CD14-positive monocyte (primary cell): ENCODE results near the gene GSK3A. TPM values are rescaled to one million over a fixed set of nuclear protein-coding genes. Genes with fewer than 3 reads are reported as not detected.

Source experiments
- DNase-seq, 3 donors: peaks; one replicate each; pipeline ENCODE4 v3.0.0-alpha.2; 2011 to 2022
- H2AFZ ChIP-seq: 2 replicates; pipeline ENCODE4 v1.6.0; 2012; ENCODE audit warnings: mild to moderate bottlenecking, low read depth, low read length, inconsistent platforms; ENCODE audit not compliant: insufficient read depth, poor library complexity, severe bottlenecking
- H3K27ac ChIP-seq, 2 donors: 1 replicate in 1 of 2; 2 replicates in 1 of 2; pipeline ENCODE4 v1.5.1; 2012 to 2013; ENCODE audit warnings: low read length in 2 of 2, control low read depth in 1 of 2, inconsistent platforms in 1 of 2, low read depth in 1 of 2, mild to moderate bottlenecking in 1 of 2
- H3K27me3 ChIP-seq, 2 donors: one replicate each; pipeline versions ENCODE4 v1.6.0 to v1.6.1; 2011 to 2013; ENCODE audit warnings: low read length in 2 of 2; ENCODE audit not compliant: control insufficient read depth in 2 of 2, insufficient read depth in 2 of 2
- H3K36me3 ChIP-seq, 2 donors: replicated peaks in 1 of 2; 1 replicate in 1 of 2; 2 replicates in 1 of 2; pipeline versions ENCODE4 v1.5.1 to v1.6.1; 2012 to 2013; ENCODE audit warnings: low read length in 2 of 2, control low read depth in 1 of 2, inconsistent platforms in 1 of 2, mild to moderate bottlenecking in 1 of 2; ENCODE audit not compliant: insufficient read depth in 2 of 2, control insufficient read depth in 1 of 2
- H3K4me1 ChIP-seq, 2 donors: 1 replicate in 1 of 2; 2 replicates in 1 of 2; pipeline versions ENCODE4 v1.5.1 to v1.6.1; 2012 to 2013; ENCODE audit warnings: low read length in 2 of 2, control low read depth in 1 of 2, inconsistent platforms in 1 of 2, mild to moderate bottlenecking in 1 of 2, moderate library complexity in 1 of 2; ENCODE audit not compliant: insufficient read depth in 2 of 2, control insufficient read depth in 1 of 2
- H3K4me2 ChIP-seq: replicated peaks from 2 replicates; pipeline ENCODE3; 2012; ENCODE audit warnings: low read length, moderate library complexity, mild to moderate bottlenecking; ENCODE audit not compliant: poor library complexity, severe bottlenecking; ENCODE audit errors: extremely low read depth
- H3K4me3 ChIP-seq, 3 experiments: fragments of 200-600 bp in 1 of 3; sonication (generic) in 1 of 3; replicated peaks in 1 of 3; 1 replicate in 2 of 3; 2 replicates in 1 of 3; pipeline ENCODE4 v1.5.1; 2011 to 2013; ENCODE audit warnings: low read length in 3 of 3, mild to moderate bottlenecking in 3 of 3, control low read depth in 2 of 3, low read depth in 2 of 3, inconsistent platforms in 1 of 3, moderate library complexity in 1 of 3
- H3K79me2 ChIP-seq: 2 replicates; pipeline ENCODE4 v1.6.0; 2012; ENCODE audit warnings: mild to moderate bottlenecking, control low read depth, inconsistent platforms, low read length, moderate library complexity; ENCODE audit not compliant: insufficient read depth
- H3K9ac ChIP-seq: 2 replicates; pipeline ENCODE4 v1.6.0; 2017; ENCODE audit warnings: low read length, mild to moderate bottlenecking; ENCODE audit not compliant: insufficient read depth, poor library complexity, severe bottlenecking
- H3K9me3 ChIP-seq, 2 donors: replicated peaks in 1 of 2; 1 replicate in 1 of 2; 2 replicates in 1 of 2; pipeline versions ENCODE4 v1.5.1 to v1.6.1; 2012 to 2013; ENCODE audit warnings: low read length in 2 of 2, control low read depth in 1 of 2; ENCODE audit not compliant: control insufficient read depth in 1 of 2, insufficient read depth in 1 of 2
- H4K20me1 ChIP-seq: 2 replicates; pipeline ENCODE4 v1.6.0; 2012; ENCODE audit warnings: mild to moderate bottlenecking, low read length, control low read depth, moderate library complexity; ENCODE audit not compliant: insufficient read depth
- H3K27ac Mint-ChIP-seq, 7 donors: one replicate each; pipeline ENCODE4 v1.8.0; 2020; ENCODE audit warnings: mild to moderate bottlenecking in 7 of 7, mixed read lengths in 7 of 7, moderate library complexity in 6 of 7, inconsistent platforms in 2 of 7
- H3K27me3 Mint-ChIP-seq, 3 donors: one replicate each; pipeline ENCODE4 v1.8.0; 2021 to 2022; ENCODE audit warnings: low read depth in 3 of 3, mild to moderate bottlenecking in 3 of 3, mixed read lengths in 3 of 3, moderate library complexity in 3 of 3, inconsistent platforms in 1 of 3
- H3K36me3 Mint-ChIP-seq, 2 donors: one replicate each; pipeline ENCODE4 v1.8.0; 2020; ENCODE audit warnings: mixed read lengths in 2 of 2, inconsistent platforms in 1 of 2, mild to moderate bottlenecking in 1 of 2
- H3K4me1 Mint-ChIP-seq: one replicate; pipeline ENCODE4 v1.8.0; 2020; ENCODE audit warnings: mild to moderate bottlenecking, mixed read lengths
- H3K4me3 Mint-ChIP-seq, 2 donors: one replicate each; pipeline ENCODE4 v1.8.0; 2020; ENCODE audit warnings: mild to moderate bottlenecking in 2 of 2, mixed read lengths in 2 of 2, moderate library complexity in 1 of 2
- H3K9me3 Mint-ChIP-seq, 7 donors: one replicate each; pipeline ENCODE4 v1.8.0; 2020 to 2022; ENCODE audit warnings: mixed read lengths in 7 of 7, mild to moderate bottlenecking in 6 of 7, moderate library complexity in 6 of 7, inconsistent platforms in 2 of 7
- WGBS: methylation state at CpG from one replicate; pipeline ENCODE4 v1.1.5; 2013; ENCODE audit warnings: missing lambda C conversion rate; ENCODE audit not compliant: insufficient coverage; 5-methylcytosine and 5-hydroxymethylcytosine counted together
- intact Hi-C, 2 donors: fragments of 100-400 bp; cut with micrococcal nuclease; formaldehyde crosslinking; loops; one replicate each; pipeline versions ENCODE4 v1.15.0 to v1.15.1; 2023
- polyA plus RNA-seq, 3 donors: library from polyadenylated mRNA; depleted of rRNA in 1 of 3; unstranded in 2 of 3; stranded (reverse) in 1 of 3; fragments of 300-500 nt in 2 of 3; fragments of >200 nt in 1 of 3; fragmentation: Illumina TruSeq in 2 of 3; gene quantifications; 1 replicate in 2 of 3; 2 replicates in 1 of 3; pipeline ENCODE4 v1.2.3, GENCODE V29; 2012 to 2021
- TF ChIP-seq, protein P1 (sequence below): fragments of 200-600 bp; IDR thresholded peaks from one replicate; pipeline ENCODE4 v1.8.0; 2022; ENCODE audit warnings: antibody characterized with exemption, mild to moderate bottlenecking

Gene GSK3A
- polyA plus RNA-seq, 3 donors = 12.3 to 47.2 (median 14.9) TPM

DNA sequence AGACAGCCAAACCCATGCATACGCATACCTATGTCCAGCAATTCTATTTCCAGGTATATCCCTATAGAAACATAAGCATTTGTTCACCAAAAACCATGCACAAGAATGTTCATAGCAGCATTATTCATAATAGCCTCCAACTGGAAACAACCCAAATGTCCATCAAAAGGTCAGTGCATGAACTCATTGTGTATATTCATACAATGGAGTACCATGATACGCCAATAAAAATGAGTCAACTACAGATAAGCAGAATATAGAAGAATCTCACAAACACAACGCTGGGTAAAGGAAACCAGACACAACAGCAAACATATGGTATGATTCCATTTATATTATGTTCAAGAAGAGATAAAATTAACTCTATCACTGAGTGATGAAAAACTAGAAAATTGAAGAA lies 48.7 kb downstream of the GSK3A start:
- 100% methylated on average over 1 of the region's 3 CpGs for WGBS
- Histone ChIP-seq H3K4me1 (peaks cover 42 to 51% of the 10 kb centered on the region in 2 donors), H3K27ac (no peak overlapping the region), H2AFZ (no peak overlapping the region), H3K79me2 (peaks cover 9% of the 10 kb centered on the region), H4K20me1 (no peaks in the 10 kb centered on the region), H3K9me3 (peaks cover 0 to 7% of the 10 kb centered on the region in 2 donors), H3K36me3 (peaks cover 3 to 7% of the 10 kb centered on the region in 2 donors), H3K9ac (no peak overlapping the region), H3K4me3 (no peak overlapping the region), H3K4me2 (no peak overlapping the region), H3K27me3 (no peaks in the 10 kb centered on the region)
- intact Hi-C loops = loop anchor here in 1 of 2 donors (10.0 kb wide), 1 partner anchor 91 kb away; no protein-coding TSS in a partner anchor
- H3K4me3 Mint-ChIP-seq = no peak overlapping the region
- no peak for DNase-seq
- H3K36me3 Mint-ChIP-seq = peaks cover 19 to 26% of the 10 kb centered on the region in 2 donors
- peaks cover 3 to 7% (median 4%) of the 10 kb centered on the region in 3 donors for H3K27me3 Mint-ChIP-seq
- H3K27ac Mint-ChIP-seq = no peak overlapping the region
- peaks cover 56% of the 10 kb centered on the region for H3K4me1 Mint-ChIP-seq
- TF ChIP-seq, protein P1, sequence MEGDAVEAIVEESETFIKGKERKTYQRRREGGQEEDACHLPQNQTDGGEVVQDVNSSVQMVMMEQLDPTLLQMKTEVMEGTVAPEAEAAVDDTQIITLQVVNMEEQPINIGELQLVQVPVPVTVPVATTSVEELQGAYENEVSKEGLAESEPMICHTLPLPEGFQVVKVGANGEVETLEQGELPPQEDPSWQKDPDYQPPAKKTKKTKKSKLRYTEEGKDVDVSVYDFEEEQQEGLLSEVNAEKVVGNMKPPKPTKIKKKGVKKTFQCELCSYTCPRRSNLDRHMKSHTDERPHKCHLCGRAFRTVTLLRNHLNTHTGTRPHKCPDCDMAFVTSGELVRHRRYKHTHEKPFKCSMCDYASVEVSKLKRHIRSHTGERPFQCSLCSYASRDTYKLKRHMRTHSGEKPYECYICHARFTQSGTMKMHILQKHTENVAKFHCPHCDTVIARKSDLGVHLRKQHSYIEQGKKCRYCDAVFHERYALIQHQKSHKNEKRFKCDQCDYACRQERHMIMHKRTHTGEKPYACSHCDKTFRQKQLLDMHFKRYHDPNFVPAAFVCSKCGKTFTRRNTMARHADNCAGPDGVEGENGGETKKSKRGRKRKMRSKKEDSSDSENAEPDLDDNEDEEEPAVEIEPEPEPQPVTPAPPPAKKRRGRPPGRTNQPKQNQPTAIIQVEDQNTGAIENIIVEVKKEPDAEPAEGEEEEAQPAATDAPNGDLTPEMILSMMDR = no peak
- peaks cover 3 to 18% (median 12%) of the 10 kb centered on the region in 7 donors for H3K9me3 Mint-ChIP-seq

DNA sequence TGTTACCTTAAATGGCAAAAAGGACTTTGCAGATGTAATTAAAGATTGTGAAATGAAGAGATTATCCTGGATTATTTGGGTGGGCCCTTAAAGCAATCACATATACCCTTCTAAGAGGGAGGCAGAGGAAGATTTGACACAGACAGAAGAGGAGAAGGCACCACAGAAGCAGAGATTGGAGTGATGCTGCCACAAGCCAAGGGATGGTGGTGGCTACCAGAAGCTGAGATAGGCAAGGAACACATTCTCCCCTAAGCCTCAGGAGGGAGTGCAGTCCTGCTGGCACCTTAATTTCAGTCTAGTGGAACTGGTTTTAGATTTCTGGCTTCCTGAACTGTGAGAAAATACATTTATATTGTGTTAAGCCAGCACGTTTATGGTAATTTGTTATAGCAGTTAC lies 49.1 kb downstream of the GSK3A start:
- Mint-ChIP-seq H3K4me3 (no peak overlapping the region), H3K27me3 (peaks cover 3 to 7% (median 4%) of the 10 kb centered on the region in 3 donors), H3K4me1 (peaks cover 54% of the 10 kb centered on the region), H3K9me3 (peaks cover 3 to 19% (median 12%) of the 10 kb centered on the region in 7 donors), H3K27ac (peak overlapping the region in 2 of 7 donors; percentile 38 to 61), H3K36me3 (peaks cover 17 to 23% of the 10 kb centered on the region in 2 donors)
- H3K36me3 ChIP-seq = peaks cover 0 to 2% of the 10 kb centered on the region in 2 donors
- H3K4me2 ChIP-seq = no peak overlapping the region
- TF ChIP-seq, protein P1 = no peak
- H3K27ac ChIP-seq = no peak overlapping the region
- no peaks in the 10 kb centered on the region for H3K27me3 ChIP-seq
- H3K4me1 ChIP-seq = peaks cover 38 to 48% of the 10 kb centered on the region in 2 donors
- H4K20me1 ChIP-seq = no peaks in the 10 kb centered on the region
- peaks cover 4% of the 10 kb centered on the region for H3K79me2 ChIP-seq
- no CpG with 5 or more reads among the region's 1 CpG for WGBS
- intact Hi-C loops = loop anchor here in 1 of 2 donors (10.0 kb wide), 1 partner anchor 92 kb away; no protein-coding TSS in a partner anchor
- no peak overlapping the region for H2AFZ ChIP-seq
- no peak for DNase-seq
- no peak overlapping the region for H3K9ac ChIP-seq
- H3K9me3 ChIP-seq = peaks cover 0 to 7% of the 10 kb centered on the region in 2 donors
- no peak overlapping the region for H3K4me3 ChIP-seq
